ENCODE data around the gene WARS2. TPM values are rescaled to one million over a fixed set of nuclear protein-coding genes. Genes with fewer than 3 reads are reported as not detected.

WARS2 gene
- total RNA-seq, 1 experiment from 2014 or later: 15.1 TPM

GRCh38 chr1:119083980-119084379, 56.5 kb downstream of the WARS2 start:
- DNase-seq (ENCODE audit: low spot score): no peak

GRCh38 chr1:119083479-119083878, 57.0 kb downstream of the WARS2 start:
- DNase-seq (ENCODE audit: low spot score): no peak

GRCh38 chr1:119081700-119082099, 58.8 kb downstream of the WARS2 start:
- no peak for DNase-seq (ENCODE audit: low spot score)

GRCh38 chr1:119081267-119081666, 59.2 kb downstream of the WARS2 start:
- DNase-seq (ENCODE audit: low spot score): peak; percentile 33

GRCh38 chr1:119080586-119080985, 59.9 kb downstream of the WARS2 start:
- peak; percentile 93 for DNase-seq (ENCODE audit: low spot score)

GRCh38 chr1:119079881-119080280, 60.6 kb downstream of the WARS2 start:
- no peak for DNase-seq (ENCODE audit: low spot score)

- DNase-seq (ENCODE audit: low spot score): no peak
Observed at GRCh38 chr1:119075614-119076013, 64.8 kb downstream of the WARS2 start.

GRCh38 chr1:119071321-119071720, 69.1 kb downstream of the WARS2 start:
- no peak for DNase-seq (ENCODE audit: low spot score)

GRCh38 chr1:119069682-119070081, 70.8 kb downstream of the WARS2 start:
- no peak for DNase-seq (ENCODE audit: low spot score)

GRCh38 chr1:119068427-119068826, 72.0 kb downstream of the WARS2 start:
- DNase-seq (ENCODE audit: low spot score): no peak

- no peak for DNase-seq (ENCODE audit: low spot score)
Observed at GRCh38 chr1:119061700-119062099, 78.8 kb downstream of the WARS2 start.

- no peak for DNase-seq (ENCODE audit: low spot score)
Observed at GRCh38 chr1:119055568-119055967, 84.9 kb downstream of the WARS2 start.

- no peak for DNase-seq (ENCODE audit: low spot score)
Observed at GRCh38 chr1:119053917-119054316, 86.5 kb downstream of the WARS2 start.

GRCh38 chr1:119052267-119052666, 88.2 kb downstream of the WARS2 start:
- DNase-seq (ENCODE audit: low spot score): no peak

GRCh38 chr1:119048624-119049404, 91.6 kb downstream of the WARS2 start:
- DNase-seq (ENCODE audit: low spot score): no peak

GRCh38 chr1:119046785-119047438, 93.5 kb downstream of the WARS2 start:
- peak; percentile 52 for DNase-seq (ENCODE audit: low spot score)

GRCh38 chr1:119046429-119046784, 94.0 kb downstream of the WARS2 start:
- DNase-seq (ENCODE audit: low spot score): no peak

- DNase-seq (ENCODE audit: low spot score): no peak
Observed at GRCh38 chr1:119045096-119045746, 95.2 kb downstream of the WARS2 start.

GRCh38 chr1:119040906-119041305, 99.5 kb downstream of the WARS2 start:
- DNase-seq (ENCODE audit: low spot score): no peak

GRCh38 chr1:119040489-119040888, 100.0 kb downstream of the WARS2 start:
- DNase-seq (ENCODE audit: low spot score): no peak

GRCh38 chr1:119038363-119038762, 102.1 kb downstream of the WARS2 start:
- no peak for DNase-seq (ENCODE audit: low spot score)

GRCh38 chr1:119034359-119034758, 106.1 kb downstream of the WARS2 start:
- DNase-seq (ENCODE audit: low spot score): no peak

- DNase-seq (ENCODE audit: low spot score): no peak
Observed at GRCh38 chr1:119032986-119033385, 107.5 kb downstream of the WARS2 start.

Data from H4 (cell line).